Psoas muscle (tissue), 8 donors: ENCODE results near the gene SCAPER. TPM values are rescaled to one million over a fixed set of nuclear protein-coding genes. Genes with fewer than 3 reads are reported as not detected.

Source experiments
- ATAC-seq, 4 donors: fragments of 200-7000 bp; cut with Tn5 transposase; one replicate each; pipeline ENCODE4 v1.9.1; 2020; ENCODE audit warnings: moderate library complexity in 3 of 4, mild to moderate bottlenecking in 2 of 4
- DNase-seq, 2 donors: peaks; one replicate each; pipeline ENCODE4 v3.0.0-alpha.2; 2020
- H3K27ac ChIP-seq: fragments of 200-600 bp; one replicate; pipeline ENCODE4 v1.8.0; 2022
- H3K27me3 ChIP-seq, 3 donors: fragments of 200-600 bp in 1 of 3; one replicate each; pipeline versions ENCODE4 v1.6.1 to v1.8.0; 2013 to 2022; ENCODE audit warnings: low read length in 2 of 3, mild to moderate bottlenecking in 2 of 3, moderate library complexity in 1 of 3; ENCODE audit not compliant: insufficient read depth in 3 of 3
- H3K36me3 ChIP-seq, 2 donors: fragments of 200-600 bp in 1 of 2; one replicate each; pipeline versions ENCODE4 v1.6.1 to v1.8.0; 2013 to 2022; ENCODE audit warnings: low read depth in 1 of 2, mild to moderate bottlenecking in 1 of 2, moderate library complexity in 1 of 2; ENCODE audit not compliant: insufficient read depth in 1 of 2
- H3K4me1 ChIP-seq: fragments of 200-600 bp; one replicate; pipeline ENCODE4 v1.8.0; 2022
- H3K4me3 ChIP-seq: fragments of 200-600 bp; one replicate; pipeline ENCODE4 v1.8.0; 2022; ENCODE audit warnings: mild to moderate bottlenecking
- H3K9me3 ChIP-seq: fragments of 200-600 bp; one replicate; pipeline ENCODE4 v1.8.0; 2022
- WGBS, 3 donors: extraction: QIAGEN DNeasy Blood & Tissue Kit; methylation state at CpG; one replicate each; pipeline versions ENCODE4 v1.1.6 to v1.1.7; 2013; 5-methylcytosine and 5-hydroxymethylcytosine counted together
- intact Hi-C, 2 donors: fragments of 100-400 bp; cut with DNase I; formaldehyde crosslinking; loops; one replicate each; pipeline versions ENCODE4 v1.11.0 to v1.14.2; 2022
- polyA plus RNA-seq, 3 donors: library from polyadenylated mRNA; stranded (reverse); fragments of 200-250 nt; gene quantifications; one replicate each; pipeline ENCODE4 v1.2.3, GENCODE V29; 2013
- total RNA-seq, 4 donors: library from RNA; stranded (reverse); fragmentation: NEBNext Ultra II Directional in 2 of 4; extraction: Animal tissue kit (Norgen Biotek cat#: 25700) in 2 of 4; gene quantifications; one replicate each; pipeline versions ENCODE4 v1.2.1 to v1.2.4, GENCODE V29; 2021 to 2023
- TF ChIP-seq, protein P1 (sequence below): fragments of 200-600 bp; IDR thresholded peaks from one replicate; pipeline ENCODE4 v1.8.0; 2022; ENCODE audit warnings: antibody characterized with exemption
- donor health status: healthy with polysubstance abuse.
- donor health status: DM: no; HTN: no; CAD: no; lungs with moderate emphysema.
- donor health status: Bipolar disorder and iron deficiency.
- donor health status: healthy.
- donor health status: DM: yes; HTN: yes; CAD: no.
- donor health status: DM: no; HTN: no; CAD: no.
- donor health status: DM: no; HTN: no; CAD: no.
- donor health status: DM: yes; HTN: yes; CAD: no.

The SCAPER gene
- total and polyA plus RNA-seq, 7 donors: 4.1 to 28.7 (median 20.0) TPM

DNA sequence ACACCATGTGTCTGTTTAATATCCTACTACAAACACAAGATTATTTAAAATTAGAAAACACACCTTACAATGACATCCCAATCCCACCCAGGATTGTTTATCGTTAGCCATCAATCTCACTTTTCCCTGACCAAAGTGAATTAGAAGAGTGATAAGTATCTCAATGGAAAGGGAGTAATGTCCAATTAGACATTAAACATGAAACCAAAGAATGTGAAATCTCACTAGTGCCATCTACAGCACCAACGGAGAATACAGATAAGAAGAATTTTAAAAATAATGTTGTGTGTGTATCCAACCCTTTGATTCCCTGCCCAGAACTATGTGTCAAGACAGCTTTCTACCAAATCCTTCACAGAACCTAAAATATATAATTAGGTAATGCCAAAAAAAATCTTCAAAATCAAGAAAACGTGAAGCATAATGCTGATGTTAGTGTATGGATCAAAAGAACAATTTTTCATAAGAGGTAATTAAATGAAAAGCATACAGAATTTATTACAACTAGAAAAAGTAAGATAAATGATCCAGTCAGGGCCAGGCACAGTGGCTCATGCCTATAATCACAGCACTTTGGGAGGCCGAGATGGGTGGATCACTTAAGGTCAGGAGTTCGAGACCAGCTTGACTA lies 64.2 kb downstream of the SCAPER start:
- no peak for DNase-seq
- H3K36me3 ChIP-seq: peaks cover 0 to 4% of the 10 kb centered on the region in 2 donors
- ATAC-seq: peak in 2 of 4 donors; percentile 67 to 71
- WGBS, 3 donors: 64 to 81% (median 75%) methylated on average over 5 of the region's 5 CpGs
- no peak overlapping the region for H3K27ac ChIP-seq
- no peaks in the 10 kb centered on the region for H3K4me1 ChIP-seq
- TF ChIP-seq, protein P1, sequence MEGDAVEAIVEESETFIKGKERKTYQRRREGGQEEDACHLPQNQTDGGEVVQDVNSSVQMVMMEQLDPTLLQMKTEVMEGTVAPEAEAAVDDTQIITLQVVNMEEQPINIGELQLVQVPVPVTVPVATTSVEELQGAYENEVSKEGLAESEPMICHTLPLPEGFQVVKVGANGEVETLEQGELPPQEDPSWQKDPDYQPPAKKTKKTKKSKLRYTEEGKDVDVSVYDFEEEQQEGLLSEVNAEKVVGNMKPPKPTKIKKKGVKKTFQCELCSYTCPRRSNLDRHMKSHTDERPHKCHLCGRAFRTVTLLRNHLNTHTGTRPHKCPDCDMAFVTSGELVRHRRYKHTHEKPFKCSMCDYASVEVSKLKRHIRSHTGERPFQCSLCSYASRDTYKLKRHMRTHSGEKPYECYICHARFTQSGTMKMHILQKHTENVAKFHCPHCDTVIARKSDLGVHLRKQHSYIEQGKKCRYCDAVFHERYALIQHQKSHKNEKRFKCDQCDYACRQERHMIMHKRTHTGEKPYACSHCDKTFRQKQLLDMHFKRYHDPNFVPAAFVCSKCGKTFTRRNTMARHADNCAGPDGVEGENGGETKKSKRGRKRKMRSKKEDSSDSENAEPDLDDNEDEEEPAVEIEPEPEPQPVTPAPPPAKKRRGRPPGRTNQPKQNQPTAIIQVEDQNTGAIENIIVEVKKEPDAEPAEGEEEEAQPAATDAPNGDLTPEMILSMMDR: peak; percentile 48
- no peak overlapping the region for H3K4me3 ChIP-seq
- intact Hi-C loops: no loop called here
- peaks cover 4% of the 10 kb centered on the region for H3K9me3 ChIP-seq
- no peaks in the 10 kb centered on the region for H3K27me3 ChIP-seq

DNA sequence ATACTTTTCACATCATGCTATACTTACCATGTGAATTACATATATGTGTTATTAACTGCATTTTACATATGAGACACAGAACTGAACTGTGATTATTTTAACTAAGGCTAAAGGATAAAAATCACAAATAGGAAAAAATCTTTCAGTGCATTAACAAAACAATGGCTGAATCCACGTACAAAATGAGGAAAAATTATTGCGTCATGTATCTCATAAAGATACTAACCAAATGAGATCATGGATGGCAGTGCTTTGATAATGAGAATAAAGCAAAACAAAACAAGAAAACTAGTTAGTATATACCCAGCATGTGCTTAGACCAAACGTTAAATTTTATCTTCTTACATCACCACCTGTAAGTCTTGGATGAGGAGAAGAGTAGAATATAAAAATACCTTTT lies 66.0 kb downstream of the SCAPER start:
- TF ChIP-seq, protein P1: no peak

DNA sequence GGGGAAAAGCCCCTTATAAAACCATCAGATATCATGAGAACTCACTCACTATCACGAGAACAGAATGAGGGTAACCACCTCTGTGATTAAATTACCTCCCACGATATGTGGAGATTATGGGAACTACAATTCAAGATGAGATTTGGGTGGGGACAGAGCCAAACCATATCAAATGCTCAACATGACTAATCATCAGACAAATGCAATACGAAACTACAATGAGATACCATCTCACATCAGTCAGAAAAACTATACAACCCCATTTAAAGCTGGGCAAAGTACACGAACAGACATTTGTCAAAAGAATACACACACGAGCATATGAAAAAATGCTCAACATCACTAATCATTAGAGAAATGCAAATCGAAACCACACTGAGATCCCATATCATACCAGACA lies 67.7 kb downstream of the SCAPER start:
- H3K4me1 ChIP-seq: no peaks in the 10 kb centered on the region
- ATAC-seq (peak in 1 of 4 donors; percentile 24), DNase-seq (no peak)
- 76 to 84% (median 78%) methylated on average over 6 of the region's 6 CpGs for WGBS, 3 donors
- H3K36me3 ChIP-seq: peaks cover 0 to 4% of the 10 kb centered on the region in 2 donors
- no peak overlapping the region for H3K4me3 ChIP-seq
- no peak overlapping the region for H3K27ac ChIP-seq
- intact Hi-C loops: no loop called here
- TF ChIP-seq, protein P1: no peak
- no peaks in the 10 kb centered on the region for H3K9me3 ChIP-seq
- H3K27me3 ChIP-seq: no peaks in the 10 kb centered on the region

More for the DNA sequence above, 66.0 kb downstream of the SCAPER start:
- H3K27me3 ChIP-seq: no peaks in the 10 kb centered on the region
- peaks cover 0 to 4% of the 10 kb centered on the region in 2 donors for H3K36me3 ChIP-seq
- H3K4me3 ChIP-seq: no peak overlapping the region
- DNase-seq (no peak), ATAC-seq (no peak)
- WGBS, 3 donors: 75 to 85% (median 82%) methylated on average over 3 of the region's 3 CpGs
- no peaks in the 10 kb centered on the region for H3K9me3 ChIP-seq
- H3K27ac ChIP-seq: no peak overlapping the region
- intact Hi-C loops: no loop called here
- H3K4me1 ChIP-seq: no peaks in the 10 kb centered on the region

DNA sequence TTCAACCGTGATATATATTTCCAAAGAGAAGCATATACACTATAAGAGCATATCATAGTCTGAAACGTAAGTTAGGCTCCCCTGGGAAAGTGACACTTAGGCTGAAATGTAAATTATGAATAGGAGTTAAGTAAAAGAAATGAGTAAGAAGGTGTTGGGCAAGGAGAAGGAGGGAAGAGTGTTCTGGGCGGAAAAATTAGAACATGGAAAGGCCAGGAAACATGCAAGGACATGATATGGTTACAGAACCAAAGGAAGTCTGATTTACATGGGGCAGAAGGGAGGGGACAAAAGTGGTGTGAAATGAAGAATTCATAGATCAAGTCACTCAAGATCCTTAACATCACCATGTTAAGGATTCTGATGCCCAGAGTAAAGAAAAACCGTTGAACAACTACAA lies 75.2 kb downstream of the SCAPER start:
- 82 to 89% (median 82%) methylated on average over 4 of the region's 4 CpGs for WGBS, 3 donors
- Histone ChIP-seq H3K4me1 (no peaks in the 10 kb centered on the region), H3K27ac (no peak overlapping the region), H3K27me3 (no peaks in the 10 kb centered on the region), H3K9me3 (no peaks in the 10 kb centered on the region), H3K36me3 (no peaks in the 10 kb centered on the region), H3K4me3 (no peak overlapping the region)
- TF ChIP-seq, protein P1: no peak
- DNase-seq: no peak
- intact Hi-C loops: no loop called here
- no peak for ATAC-seq

DNA sequence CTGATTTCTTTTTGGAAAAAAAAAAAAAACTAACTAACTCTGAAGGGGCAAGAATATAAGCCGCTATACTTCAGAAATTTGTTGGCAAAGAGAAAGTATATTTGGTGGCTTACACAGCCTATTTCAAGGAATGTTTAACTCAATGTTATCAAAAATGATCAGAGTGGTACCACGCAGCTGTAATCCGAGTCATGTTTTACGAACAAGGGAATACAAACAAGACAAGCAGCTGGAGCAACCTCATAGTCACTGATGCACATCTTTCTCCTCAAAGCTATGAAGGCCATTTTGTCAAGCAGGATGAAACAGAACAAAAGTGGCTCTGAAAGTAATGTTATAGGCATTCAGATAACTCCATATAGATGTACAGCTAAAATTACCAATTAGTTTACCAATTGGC lies 81.2 kb downstream of the SCAPER start:
- Histone ChIP-seq H3K4me1 (no peaks in the 10 kb centered on the region), H3K36me3 (no peaks in the 10 kb centered on the region), H3K9me3 (no peaks in the 10 kb centered on the region), H3K4me3 (no peak overlapping the region), H3K27ac (no peak overlapping the region), H3K27me3 (no peaks in the 10 kb centered on the region)
- DNase-seq (no peak), ATAC-seq (no peak)
- intact Hi-C loops: no loop called here
- TF ChIP-seq, protein P1: no peak
- 91 to 92% (median 92%) methylated on average over 4 of the region's 4 CpGs for WGBS, 3 donors
